H4 (cell line): ENCODE results near the gene RHOBTB1. TPM values are rescaled to one million over a fixed set of nuclear protein-coding genes. Genes with fewer than 3 reads are reported as not detected.
"Not testable (repeated sequence)": the region's sequence is repeated elsewhere in the genome, so short reads cannot be mapped to it uniquely, and the experiment has no call there.

Experiments
- DNase-seq: peaks from one replicate; pipeline ENCODE4 v3.0.0-alpha.2; 2015; ENCODE audit warnings: low spot score
- total RNA-seq: library from RNA; depleted of rRNA; stranded (reverse); fragments of >200 nt; shearing (Covaris generic); gene quantifications from 2 replicates; pipeline ENCODE4 v1.2.3, GENCODE V29; 2014

The RHOBTB1 gene
- total RNA-seq, 1 experiment from 2014 or later = 41.1 TPM

DNA sequence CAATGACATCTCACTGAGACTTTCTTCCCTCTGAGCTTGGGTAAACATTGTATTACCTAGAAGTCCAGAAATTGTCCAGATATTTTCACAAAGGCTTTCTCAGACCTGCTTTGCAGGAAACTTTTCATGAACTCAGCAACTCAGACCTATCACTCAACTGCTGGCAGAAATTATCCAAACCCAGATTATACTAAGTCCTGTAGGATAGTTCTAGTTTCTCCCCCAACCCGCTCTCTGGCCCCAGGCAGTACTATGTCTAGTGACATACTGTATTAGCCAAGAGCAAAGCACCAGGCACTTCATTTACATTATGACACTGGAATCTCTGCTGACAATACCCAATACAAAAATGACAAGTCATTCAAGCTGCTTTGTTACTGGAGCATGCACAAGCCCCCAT, 75.0 kb downstream of the RHOBTB1 start:
- no peak for DNase-seq

DNA sequence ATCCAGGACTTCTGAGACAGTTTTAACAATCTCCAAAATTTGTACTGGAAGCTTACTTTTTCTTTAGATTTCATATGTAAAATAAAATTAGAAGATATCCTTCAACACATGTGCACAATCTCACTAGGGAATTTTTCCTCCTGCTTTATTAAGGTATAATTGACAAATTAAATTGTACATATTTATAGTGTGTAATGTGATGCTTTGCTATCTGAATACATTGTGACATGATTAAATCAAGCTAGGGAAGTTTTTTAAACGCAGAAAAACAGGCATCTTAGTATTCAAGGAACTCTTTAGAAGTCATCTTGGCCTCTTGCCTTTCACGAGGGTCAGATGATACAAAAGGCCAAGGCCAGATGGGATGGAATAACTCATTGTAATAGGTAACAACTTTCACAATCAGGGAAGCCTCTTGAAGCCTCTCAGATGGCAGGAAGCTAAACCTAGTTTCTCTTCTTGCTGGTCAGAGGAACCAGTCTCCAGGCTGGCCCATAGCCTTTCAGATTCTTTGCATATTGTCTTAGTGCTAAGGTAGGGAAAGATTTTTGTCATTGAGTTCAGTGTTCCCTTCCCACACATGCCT, 78.7 kb downstream of the RHOBTB1 start:
- no peak for DNase-seq

DNA sequence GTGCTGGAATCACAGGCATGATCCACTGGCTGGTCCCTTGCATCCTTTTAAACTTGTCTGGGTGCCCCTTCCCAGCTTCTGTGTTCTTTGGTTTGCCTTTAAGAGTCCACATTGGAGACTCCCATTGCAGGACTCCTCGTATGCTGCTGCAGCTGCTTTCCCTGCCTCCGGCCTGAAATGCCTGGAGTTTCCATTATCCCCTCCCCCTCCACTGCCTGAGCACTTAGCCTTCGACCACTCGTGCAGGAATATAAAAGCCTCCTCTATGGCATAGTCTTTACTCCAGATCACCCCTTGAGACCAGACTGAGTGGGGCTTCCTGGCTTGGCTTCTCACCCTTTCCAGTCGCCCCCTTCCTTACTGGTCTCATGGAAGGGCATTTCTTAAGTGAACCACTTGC, 80.2 kb downstream of the RHOBTB1 start:
- no peak for DNase-seq

DNA sequence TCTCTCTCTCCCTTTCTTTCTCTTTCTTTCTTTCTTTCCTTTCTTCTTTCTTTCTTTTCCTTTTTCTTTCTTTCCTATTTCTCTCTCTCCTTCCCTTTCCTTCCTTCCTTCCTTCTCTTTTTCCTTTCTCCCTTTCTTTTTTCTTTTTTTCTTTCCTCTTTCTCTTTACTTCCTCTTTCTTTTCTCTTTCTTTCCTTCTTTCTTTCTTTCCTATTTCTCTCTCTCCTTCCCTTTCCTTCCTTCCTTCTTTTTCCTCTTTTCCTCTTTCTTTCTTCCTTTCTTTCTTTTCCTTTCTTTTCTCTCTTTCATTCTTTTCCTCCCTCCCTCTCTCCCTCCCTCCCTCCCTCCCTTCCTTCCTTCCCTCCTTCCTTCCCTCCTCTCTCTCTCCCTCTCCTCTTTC, 81.5 kb downstream of the RHOBTB1 start:
- no peak for DNase-seq

DNA sequence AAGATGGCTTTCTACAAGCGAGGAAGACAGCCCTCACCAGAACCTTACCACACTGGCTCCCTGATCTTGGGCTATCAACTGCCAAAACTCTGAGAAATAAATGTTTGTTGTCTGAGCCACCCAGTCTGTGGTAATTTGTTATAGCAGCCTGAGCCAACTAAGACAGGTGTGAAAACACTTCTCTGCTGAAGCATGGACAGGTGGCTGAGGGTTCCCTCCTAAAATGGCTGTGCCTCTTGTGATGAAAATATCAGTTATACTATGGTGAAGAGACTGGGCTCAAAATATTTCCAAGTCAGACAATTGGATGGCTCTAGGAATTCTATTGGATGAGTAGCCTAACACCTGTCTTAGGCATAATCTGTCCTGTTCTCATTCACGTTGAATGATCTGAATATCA, 87.6 kb downstream of the RHOBTB1 start:
- no peak for DNase-seq

DNA sequence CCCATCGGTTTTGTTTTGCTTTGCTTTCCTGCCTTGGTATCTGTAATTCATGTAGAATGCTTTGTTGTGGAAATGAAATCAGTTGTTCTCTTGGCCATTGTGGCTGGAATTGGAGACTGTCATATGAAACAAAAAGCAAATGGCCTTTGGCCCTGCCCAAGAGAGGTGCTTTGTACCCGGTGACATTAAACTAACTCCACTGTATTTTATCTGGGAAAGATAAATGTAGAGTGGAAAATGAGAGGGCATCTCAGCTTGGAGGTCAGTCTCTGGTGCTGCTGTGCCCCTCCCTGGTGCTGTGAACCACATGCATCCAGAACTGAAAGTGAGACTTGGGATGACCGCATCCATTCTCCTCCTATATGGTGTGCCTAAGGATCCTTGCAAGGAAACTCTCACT, 90.3 kb downstream of the RHOBTB1 start:
- no peak for DNase-seq

DNA sequence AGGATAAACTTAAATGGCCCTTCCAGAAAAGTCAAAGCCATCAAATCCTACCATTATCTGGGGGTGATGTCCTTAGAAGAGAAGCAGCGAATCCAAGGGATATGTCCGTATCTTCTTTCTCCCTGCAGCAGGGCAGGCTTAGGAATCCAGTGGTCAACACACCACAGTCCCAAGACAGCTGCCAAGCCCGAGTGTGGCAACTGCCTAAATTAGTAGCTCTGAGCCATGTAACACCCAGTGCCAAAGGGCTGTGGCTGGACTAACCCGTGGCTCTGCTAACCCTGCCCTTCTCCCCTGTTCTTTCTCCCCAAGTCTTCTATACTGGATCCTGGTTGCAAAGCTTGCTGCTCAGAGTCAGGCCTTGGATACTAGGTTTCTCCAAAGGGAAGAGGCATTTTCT, 90.9 kb downstream of the RHOBTB1 start:
- no peak for DNase-seq

DNA sequence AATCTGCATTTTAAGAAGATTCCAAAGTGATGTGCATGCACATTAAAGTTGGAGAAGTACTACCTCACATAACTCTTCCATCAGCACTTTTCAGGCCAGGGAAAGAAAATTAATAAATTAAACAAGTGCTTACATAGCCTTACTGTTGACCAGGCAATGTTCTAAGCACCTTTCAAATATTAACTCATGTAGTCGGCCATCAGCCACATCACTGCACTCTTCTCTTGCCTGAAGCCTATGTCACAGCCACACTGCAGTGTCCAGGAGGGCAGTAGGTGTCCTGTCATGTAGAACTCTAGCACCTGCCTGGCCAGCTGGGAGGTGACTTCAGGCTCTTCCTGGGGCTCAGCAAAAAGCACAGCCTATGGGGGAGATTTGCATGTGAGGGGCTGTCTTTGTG, 94.2 kb downstream of the RHOBTB1 start:
- no peak for DNase-seq

DNA sequence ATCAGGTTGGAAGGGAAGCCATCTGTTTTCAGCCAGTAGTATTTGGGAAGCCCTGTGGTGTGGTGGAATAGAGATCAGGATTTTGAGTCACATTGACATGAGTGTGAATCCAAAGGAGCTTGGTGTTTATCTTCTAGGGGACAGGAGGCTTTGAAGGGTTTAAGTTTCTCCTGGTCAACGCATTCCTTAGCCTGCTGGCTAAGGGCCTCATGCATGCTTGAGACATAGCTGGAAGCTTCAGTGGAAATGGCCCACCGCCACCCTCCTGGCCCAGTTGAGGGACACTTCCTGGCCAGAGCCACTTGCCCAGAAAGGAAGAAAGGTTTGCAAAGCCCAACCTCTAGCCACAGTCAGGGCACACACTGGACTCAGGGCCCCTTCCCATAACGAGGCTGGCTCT, 94.8 kb downstream of the RHOBTB1 start:
- no peak for DNase-seq

DNA sequence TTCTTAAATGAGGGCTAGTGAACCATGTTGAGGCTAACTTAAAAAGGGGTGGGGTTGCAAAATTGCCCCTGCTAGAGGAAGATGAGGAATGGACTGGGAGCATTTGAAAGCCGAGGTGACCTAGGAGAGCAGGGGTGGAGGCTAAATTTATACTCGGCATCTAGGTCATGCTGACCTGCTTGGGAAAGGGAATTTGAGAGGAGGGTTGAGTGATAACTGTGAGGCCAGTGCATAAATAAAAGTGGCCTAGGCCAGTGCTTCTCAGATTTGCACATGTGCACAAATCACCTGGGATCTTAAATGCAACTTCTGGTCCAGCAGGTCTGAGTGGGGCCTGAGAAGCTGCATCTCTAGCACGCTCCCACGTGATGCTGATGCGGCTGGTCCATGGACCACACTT, 95.3 kb downstream of the RHOBTB1 start:
- no peak for DNase-seq

DNA sequence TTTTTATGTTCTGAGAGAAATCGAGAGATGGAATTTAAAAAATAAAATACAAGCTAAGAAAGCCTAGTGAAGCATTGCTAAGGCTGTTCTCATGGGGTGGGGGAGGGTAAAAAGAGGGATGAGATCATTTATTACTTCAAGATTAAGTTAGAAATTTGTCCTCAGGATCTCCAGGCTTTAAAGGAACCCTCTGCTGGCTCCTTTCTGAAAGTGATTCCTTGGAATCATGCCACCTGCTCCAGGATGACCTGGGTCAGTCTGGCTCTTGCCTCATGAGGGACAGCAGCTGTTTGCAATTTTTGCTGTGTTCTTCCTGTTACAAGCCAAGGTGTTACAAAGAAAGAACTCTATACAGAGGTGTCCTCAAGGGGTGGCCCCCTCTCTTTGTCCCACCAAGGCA, 95.9 kb downstream of the RHOBTB1 start:
- DNase-seq = peak; percentile 56

DNA sequence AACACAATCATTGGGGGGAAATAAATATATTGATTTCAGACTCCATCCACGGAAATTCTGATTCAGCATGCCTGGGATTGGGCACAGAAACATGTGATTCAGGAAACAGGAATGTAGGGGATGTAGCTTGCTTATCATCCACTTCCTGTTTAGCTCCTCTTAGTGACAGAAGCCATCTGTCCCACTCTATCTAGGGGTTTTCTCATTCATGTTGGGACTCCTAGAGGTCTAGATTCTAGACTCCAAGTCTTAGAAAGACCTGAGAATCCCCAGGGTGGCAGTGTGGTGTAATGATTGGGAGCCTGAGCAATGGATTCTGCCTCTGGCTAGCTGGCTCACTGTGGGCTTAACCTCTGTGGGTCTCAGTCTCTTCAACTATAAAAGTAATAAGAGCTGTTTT, 97.8 kb downstream of the RHOBTB1 start:
- peak; percentile 31 for DNase-seq

DNA sequence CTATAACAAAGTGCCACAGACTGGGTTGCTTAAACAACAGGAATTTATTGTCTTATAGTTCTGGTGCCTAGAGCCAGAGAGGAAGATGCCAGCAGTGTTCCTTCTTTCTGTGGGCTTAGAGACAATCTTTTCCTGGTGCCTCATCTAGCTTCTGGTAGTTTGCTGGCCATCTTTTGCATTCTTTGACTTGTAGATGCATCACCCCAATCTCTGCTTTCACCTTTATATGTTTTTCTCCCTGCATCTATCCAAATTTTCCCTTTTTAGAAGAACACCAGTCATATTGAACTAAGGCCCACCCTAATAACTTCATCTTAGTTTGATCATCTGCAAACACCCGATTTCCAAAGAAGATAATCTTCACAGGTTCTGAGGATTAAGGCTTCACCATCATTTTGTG, 98.9 kb downstream of the RHOBTB1 start:
- no peak for DNase-seq

DNA sequence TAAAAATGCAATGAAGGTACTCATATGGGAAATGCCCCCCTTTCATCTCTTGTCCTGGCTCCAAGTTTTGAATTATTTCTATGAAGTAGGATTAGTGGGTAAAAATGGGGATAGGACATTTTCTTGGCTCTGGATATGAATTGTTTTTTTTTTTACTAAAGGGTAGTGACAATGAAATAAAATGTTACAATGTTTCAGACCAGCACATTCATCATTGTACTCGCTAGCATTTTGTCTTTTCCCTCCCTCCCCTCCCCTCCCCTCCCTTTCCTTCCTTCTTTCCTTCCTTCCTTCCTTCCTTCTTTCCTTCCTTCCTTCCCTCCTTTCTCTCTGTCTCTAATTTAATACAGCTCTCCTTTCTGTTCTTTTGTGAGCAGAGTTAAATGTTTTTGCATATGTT, 101.3 kb downstream of the RHOBTB1 start:
- DNase-seq = no peak

DNA sequence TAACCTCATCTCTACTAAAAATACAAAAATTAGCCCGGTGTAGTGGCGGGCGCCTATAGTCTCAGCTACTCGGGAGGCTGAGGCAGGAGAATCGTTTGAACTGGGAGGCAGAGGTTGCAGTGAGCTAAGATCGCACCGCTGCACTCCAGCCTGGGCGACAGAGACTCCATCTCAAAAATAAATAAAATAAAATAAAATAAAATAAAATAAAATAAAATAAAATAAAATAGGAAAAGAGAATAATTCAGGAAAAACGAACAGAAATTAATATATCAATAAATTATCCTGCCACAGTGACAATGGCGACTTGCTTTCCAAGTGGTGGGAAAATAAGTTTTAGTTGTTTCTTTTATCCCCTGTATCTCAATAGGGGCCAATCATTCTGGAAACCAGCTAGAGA, 102.8 kb downstream of the RHOBTB1 start:
- not testable (repeated sequence) for DNase-seq

DNA sequence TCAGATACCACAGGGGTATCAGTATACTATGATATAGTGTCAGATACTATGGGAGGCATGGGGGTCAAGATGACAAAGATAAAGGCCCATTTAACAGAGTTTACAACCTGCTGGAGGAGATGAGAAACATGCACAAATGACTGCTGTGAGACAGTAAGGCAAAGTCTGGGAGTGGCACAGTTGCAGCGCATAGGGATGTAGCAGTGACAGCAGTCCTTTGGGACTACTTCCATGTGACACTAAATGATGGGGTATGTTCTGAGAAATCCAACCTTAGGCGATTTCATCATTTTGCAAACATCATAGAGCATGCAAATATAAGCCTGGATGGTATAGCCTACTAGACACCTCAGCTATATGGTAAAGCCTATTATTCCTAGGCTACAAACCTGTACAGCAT, 108.9 kb downstream of the RHOBTB1 start:
- DNase-seq = no peak

DNA sequence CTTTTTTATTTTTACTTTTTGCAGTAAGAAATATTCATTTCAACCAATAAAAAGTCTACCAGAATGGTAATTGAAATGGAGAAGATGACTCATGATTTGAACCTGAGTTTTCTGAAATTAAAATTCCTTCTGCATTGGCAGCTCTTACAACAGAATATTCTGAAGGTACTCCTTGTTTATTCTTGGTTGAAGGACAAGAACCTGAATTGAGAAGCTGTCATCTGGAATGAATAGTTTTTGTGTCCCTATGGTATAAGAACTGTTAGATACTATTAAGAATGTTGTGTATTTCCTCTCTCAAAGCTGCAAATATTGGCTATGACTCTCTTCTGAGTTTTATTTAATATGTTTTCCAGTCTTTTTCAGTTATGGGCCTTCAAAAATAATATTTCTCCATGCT, 109.6 kb downstream of the RHOBTB1 start:
- no peak for DNase-seq

DNA sequence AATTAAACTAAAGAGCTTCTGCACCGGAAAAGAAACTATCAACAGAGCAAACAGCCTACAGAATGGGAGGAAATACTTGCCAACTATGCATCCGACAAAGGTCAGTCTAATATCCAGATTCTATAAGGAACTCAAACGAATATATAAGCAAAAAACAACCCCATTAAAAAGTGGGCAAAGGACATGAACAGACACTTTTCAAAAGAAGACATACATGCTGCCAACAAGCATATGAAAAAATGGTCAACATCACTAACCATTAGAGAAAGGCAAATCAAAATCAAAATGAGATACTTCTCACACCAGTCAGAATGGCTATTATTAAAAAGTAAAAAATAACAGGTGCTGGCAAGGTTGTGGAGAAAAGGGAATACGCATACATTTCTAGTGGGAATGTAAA, 111.8 kb downstream of the RHOBTB1 start:
- DNase-seq = not testable (repeated sequence)

DNA sequence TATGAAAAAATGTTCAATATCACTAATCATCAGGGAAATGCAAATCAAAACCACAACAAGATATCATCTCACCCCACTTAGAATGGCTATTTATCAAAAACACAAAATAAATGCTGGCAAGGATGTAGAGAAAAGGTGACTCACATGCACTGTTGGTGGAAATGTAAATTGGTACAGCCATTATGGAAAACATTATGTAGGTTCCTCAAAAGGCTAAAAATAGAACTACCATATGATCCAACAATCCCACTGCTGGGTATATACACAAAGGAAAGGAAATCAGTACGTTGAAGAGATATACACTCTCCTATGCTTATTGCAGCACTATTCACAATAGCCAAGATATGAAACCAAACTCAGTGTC, 115.5 kb downstream of the RHOBTB1 start:
- DNase-seq = peak; percentile 31

DNA sequence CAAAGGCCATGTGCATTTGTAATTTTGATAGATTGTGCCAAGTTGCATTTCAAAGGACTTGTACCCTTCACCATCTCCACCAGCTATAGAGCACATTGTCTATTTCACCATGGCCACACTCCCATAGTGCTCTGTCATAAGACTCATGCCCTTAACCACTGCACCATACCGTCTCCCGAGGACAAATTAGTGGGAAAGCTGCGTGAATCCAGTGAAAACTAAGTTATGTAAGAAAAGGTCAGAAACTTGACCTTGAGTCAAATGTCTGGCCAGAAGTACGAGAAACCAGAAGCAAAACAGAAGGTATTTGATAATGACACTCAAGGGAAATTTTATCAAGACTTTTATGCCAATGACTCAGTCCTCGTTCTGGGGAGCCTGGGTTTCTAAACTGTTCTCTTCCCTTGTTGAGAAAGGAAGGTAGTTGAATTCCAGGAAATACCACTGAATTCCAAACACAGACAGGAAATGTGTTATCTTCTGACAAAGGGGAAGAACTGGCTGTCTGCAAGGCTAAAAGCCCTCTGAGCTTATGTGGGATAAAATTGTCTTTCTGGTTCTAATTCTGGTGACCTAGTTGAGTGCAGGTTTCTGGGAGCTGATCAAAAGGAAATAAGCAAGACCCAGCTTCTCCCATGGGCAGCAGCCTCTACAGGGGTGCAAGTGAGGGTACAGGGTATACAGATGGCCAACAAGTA, 116.0 kb downstream of the RHOBTB1 start:
- DNase-seq = peak; percentile 51

DNA sequence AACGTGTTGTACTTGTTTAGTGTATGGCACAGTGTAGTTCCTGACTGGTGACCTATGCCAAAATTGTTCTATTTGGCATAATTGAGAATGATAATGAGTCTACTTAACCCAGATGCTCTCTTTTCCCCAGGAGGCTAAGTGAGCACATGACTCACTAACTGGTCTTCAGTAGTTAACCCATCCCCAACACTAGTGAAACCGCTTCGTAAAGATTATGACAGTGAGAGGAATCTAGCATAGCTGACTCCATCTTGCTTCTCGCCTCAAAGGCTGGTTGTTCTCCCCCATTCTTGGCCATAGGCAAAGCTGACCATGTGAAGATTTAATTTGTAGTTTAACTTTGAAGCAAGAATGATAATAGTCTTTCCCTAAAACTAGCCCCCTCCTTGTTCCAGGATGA, 118.5 kb downstream of the RHOBTB1 start:
- no peak for DNase-seq

DNA sequence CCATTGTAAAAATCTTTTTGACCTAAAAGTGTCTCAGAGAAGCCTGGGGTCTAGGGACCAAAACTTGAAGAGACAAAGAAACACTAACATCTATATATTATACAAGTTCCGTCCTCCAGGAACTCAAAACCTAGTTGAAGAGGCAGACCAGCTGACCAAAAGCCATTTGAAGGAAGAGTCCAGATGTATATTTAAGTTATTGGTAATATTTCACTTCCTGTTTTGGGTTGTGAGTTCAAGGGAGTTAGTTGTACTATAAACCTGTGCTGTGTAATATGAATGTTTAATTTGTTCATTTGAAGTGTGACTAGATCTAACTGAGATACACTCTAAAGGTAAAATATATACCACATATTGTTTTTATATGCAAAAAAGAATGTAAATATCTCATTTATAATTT, 120.7 kb downstream of the RHOBTB1 start:
- DNase-seq = no peak

DNA sequence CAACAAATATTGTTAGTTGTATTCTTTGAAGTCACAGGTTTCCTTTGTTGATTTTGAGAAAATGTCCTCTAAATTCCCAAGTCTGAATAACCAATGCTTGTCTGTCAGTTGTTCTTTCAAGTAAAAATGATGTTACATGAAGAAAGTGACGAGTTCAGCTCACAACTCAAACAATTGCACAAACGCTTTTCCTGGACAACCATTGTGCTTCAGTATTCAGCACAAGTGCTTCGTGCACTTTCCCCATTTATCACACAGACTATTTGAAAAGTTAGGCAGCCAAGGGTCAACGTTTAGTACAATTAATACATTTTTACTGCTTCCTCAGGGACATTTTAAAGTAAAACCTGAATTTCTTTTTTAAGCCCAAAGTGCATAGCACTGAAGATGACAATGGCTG, 121.2 kb downstream of the RHOBTB1 start:
- DNase-seq = no peak

DNA sequence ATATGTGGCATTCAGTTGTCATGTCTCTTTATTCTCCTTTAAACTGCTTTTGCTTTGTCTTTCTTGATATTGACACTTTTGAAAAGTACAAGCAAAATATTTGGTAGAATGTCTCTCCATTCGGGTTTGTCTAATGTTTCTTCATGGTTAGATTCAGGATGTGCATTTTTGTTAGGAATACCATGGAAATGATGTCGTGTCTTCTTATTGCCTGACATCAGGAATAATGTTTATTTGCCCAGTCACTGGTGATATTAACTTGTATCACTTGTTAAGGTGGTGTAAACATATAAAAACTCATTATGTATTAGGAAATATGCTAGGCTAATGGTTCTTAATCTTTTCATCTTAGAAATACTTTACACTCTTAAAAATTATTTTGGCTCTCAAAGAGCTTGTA, 122.3 kb downstream of the RHOBTB1 start:
- DNase-seq = no peak
